Measurements from ENCODE around the gene EXOC4.
"Not testable (repeated sequence)": the region's sequence is repeated elsewhere in the genome, so short reads cannot be mapped to it uniquely, and the experiment has no call there.

Gene EXOC4

GRCh38 chr7:133775201-133775600 is 522.3 kb downstream of the EXOC4 start:
- TF ChIP-seq CTCF (IDR thresholded peaks at IDR 0.05; ENCODE audit: low read depth, low read length): no peak
- no peaks in the 10 kb centered on the region for H3K9me3 ChIP-seq (ENCODE audit: severe bottlenecking)
- DNase-seq: no peak
- H3K4me3 ChIP-seq (ENCODE audit: low read depth, low read length): no peak overlapping the region
- no peaks in the 10 kb centered on the region for H3K36me3 ChIP-seq
- no peaks in the 10 kb centered on the region for H3K27me3 ChIP-seq (ENCODE audit: insufficient read depth, low read depth, severe bottlenecking)
- no peak overlapping the region for H3K27ac ChIP-seq

- Histone ChIP-seq H3K27me3 (ENCODE audit: insufficient read depth, low read depth, severe bottlenecking) (no peaks in the 10 kb centered on the region), H3K27ac (no peak overlapping the region), H3K9me3 (ENCODE audit: severe bottlenecking) (no peaks in the 10 kb centered on the region), H3K4me3 (ENCODE audit: low read depth, low read length) (no peak overlapping the region), H3K36me3 (no peaks in the 10 kb centered on the region)
- TF ChIP-seq CTCF (IDR thresholded peaks at IDR 0.05; ENCODE audit: low read depth, low read length): no peak
- DNase-seq: no peak
Observed at GRCh38 chr7:133776266-133776665, 523.4 kb downstream of the EXOC4 start.

DNA sequence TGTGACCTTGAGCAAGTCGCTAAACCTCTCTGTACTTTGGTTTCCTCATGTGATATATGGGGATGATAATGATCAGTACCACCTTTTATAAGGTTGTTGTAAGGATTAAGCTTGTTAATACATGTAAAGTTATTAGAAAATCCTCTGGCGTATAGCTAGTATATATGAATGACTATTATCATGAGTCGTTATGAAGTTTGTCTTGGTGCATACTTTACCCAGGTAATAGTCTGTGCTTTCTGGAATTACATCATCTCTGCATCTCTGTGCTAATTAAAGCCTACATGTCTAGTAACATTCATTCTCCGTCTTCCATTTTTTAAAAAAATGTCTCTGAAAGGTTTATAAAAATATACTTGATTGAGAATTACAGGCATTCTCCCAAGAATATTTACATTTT is 524.8 kb downstream of the EXOC4 start:
- TF ChIP-seq CTCF (IDR thresholded peaks at IDR 0.05; ENCODE audit: low read depth, low read length): no peak
- H3K4me3 ChIP-seq (ENCODE audit: low read depth, low read length): no peak overlapping the region
- no peaks in the 10 kb centered on the region for H3K9me3 ChIP-seq (ENCODE audit: severe bottlenecking)
- H3K36me3 ChIP-seq: no peaks in the 10 kb centered on the region
- no peak for DNase-seq
- no peaks in the 10 kb centered on the region for H3K27me3 ChIP-seq (ENCODE audit: insufficient read depth, low read depth, severe bottlenecking)
- H3K27ac ChIP-seq: no peak overlapping the region

DNA sequence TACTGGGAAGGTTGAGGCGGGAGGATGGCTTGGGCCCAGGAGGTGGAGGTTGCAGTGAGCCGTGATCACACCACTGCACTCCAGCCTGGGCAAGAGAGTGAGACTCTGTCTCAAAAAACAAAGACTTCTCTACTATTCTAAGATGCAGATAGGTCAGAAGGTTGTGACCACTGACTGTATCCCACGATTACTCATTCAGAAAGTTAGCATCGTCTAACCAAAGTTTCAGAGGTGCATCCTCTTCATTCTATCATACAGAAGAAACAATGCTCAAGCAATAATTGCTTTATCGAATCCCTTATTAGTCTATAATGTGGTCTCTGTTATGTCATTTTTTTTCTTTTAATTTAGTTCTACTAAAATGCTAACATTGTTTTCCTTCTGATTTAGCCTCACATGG is 525.6 kb downstream of the EXOC4 start:
- Histone ChIP-seq H3K27me3 (ENCODE audit: insufficient read depth, low read depth, severe bottlenecking) (no peaks in the 10 kb centered on the region), H3K9me3 (ENCODE audit: severe bottlenecking) (no peaks in the 10 kb centered on the region), H3K4me3 (ENCODE audit: low read depth, low read length) (no peak overlapping the region), H3K27ac (no peak overlapping the region), H3K36me3 (no peaks in the 10 kb centered on the region)
- DNase-seq: no peak
- no peak for TF ChIP-seq CTCF (IDR thresholded peaks at IDR 0.05; ENCODE audit: low read depth, low read length)

DNA sequence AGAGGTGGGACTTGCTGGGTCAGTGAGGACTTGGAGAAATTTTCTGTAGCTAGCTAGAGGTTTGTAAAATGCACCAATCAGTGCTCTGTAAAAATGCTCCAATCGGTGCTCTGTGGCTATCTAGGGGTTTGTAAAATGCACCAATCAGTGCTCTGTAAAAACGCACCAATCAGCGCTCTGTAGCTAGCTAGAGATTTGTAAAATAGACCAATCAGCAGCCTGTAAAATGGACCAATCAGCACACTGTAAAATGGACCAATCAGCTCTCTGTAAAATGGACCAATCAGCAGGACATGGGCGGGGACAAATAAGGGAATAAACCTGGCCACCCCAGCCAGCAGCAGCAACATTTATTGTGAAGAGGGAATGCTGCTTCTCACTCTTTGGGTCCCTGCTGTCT is 526.7 kb downstream of the EXOC4 start:
- not testable (repeated sequence) for H3K27ac ChIP-seq, DNase-seq

GRCh38 chr7:133780912-133781311 is 528.0 kb downstream of the EXOC4 start:
- DNase-seq: no peak
- Histone ChIP-seq H3K27me3 (ENCODE audit: insufficient read depth, low read depth, severe bottlenecking) (no peaks in the 10 kb centered on the region), H3K9me3 (ENCODE audit: severe bottlenecking) (no peaks in the 10 kb centered on the region), H3K36me3 (no peaks in the 10 kb centered on the region), H3K4me3 (ENCODE audit: low read depth, low read length) (no peak overlapping the region), H3K27ac (no peak overlapping the region)
- no peak for TF ChIP-seq CTCF (IDR thresholded peaks at IDR 0.05; ENCODE audit: low read depth, low read length)

More for the DNA sequence above, 526.7 kb downstream of the EXOC4 start:
- H3K4me3 ChIP-seq (ENCODE audit: low read depth, low read length); H3K36me3 ChIP-seq; H3K27me3 ChIP-seq (ENCODE audit: insufficient read depth, low read depth, severe bottlenecking); H3K9me3 ChIP-seq (ENCODE audit: severe bottlenecking): not testable (repeated sequence)

All from WERI-Rb-1 (cell line).